ENCODE data around the gene SELENOS.

DNA sequence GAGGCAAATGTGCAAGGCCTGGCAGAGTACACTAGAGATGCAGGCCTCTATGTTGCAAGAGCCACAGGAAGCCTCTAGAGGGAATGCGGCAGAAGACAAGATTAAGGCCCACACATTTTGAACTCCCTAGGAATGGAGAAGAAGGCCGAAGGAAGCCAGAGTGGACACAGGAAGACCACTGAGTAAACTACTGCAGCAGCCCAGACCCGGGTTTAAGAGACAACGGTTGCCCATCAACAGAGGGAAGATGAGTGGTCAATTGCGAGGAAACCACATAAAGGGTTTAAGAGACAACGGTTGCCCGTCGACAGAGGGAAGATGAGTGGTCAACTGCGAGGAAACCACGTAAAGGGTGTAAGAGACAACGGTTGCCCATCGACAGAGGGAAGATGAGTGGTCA, 40.0 kb downstream of the SELENOS start:
- TF ChIP-seq, protein P1, sequence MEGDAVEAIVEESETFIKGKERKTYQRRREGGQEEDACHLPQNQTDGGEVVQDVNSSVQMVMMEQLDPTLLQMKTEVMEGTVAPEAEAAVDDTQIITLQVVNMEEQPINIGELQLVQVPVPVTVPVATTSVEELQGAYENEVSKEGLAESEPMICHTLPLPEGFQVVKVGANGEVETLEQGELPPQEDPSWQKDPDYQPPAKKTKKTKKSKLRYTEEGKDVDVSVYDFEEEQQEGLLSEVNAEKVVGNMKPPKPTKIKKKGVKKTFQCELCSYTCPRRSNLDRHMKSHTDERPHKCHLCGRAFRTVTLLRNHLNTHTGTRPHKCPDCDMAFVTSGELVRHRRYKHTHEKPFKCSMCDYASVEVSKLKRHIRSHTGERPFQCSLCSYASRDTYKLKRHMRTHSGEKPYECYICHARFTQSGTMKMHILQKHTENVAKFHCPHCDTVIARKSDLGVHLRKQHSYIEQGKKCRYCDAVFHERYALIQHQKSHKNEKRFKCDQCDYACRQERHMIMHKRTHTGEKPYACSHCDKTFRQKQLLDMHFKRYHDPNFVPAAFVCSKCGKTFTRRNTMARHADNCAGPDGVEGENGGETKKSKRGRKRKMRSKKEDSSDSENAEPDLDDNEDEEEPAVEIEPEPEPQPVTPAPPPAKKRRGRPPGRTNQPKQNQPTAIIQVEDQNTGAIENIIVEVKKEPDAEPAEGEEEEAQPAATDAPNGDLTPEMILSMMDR (IDR thresholded peaks at IDR 0.05), result no peak
- TF ChIP-seq POLR2A (IDR thresholded peaks at IDR 0.05), result no peak
